SK-N-SH treated with all-trans-retinoic acid at 6 μM for 48 hours (cell line): Measurements from ENCODE around the gene NTPCR.

ENCODE experiments used
- ATAC-seq: fragments of 200-7000 bp; cut with Tn5 transposase; 3 replicates; pipeline ENCODE4 v1.9.1; 2020; ENCODE audit warnings: mild to moderate bottlenecking, moderate library complexity
- ARNTL ChIP-seq: fragments of 450-650 bp; formaldehyde crosslinking; IDR thresholded peaks from 2 replicates; pipeline ENCODE4 v1.5.0; 2020; ENCODE audit warnings: low read depth, mild to moderate bottlenecking, moderate library complexity, borderline replicate concordance
- BACH2 ChIP-seq: fragments of 250-450 bp; sonication (Bioruptor Pico); IDR thresholded peaks from 2 replicates; pipeline ENCODE4 v1.9.0; 2021; ENCODE audit warnings: mild to moderate bottlenecking, borderline replicate concordance
- CREB5 ChIP-seq: fragments of 250-450 bp; sonication (Bioruptor Pico); IDR thresholded peaks from 2 replicates; pipeline ENCODE4 v1.5.1; 2020; ENCODE audit warnings: low read depth, mild to moderate bottlenecking, moderate library complexity
- CSDC2 ChIP-seq: fragments of 250-450 bp; sonication (Bioruptor Pico); IDR thresholded peaks from 2 replicates; pipeline ENCODE4 v1.5.0; 2020; ENCODE audit warnings: mild to moderate bottlenecking, moderate library complexity
- ESRRG ChIP-seq: fragments of 250-450 bp; sonication (Bioruptor Pico); IDR thresholded peaks from 2 replicates; pipeline ENCODE4 v1.6.1; 2021; ENCODE audit warnings: mild to moderate bottlenecking
- GLIS3 ChIP-seq: fragments of 250-450 bp; sonication (Bioruptor Pico); IDR thresholded peaks from 2 replicates; pipeline ENCODE4 v1.5.0; 2020; ENCODE audit warnings: mild to moderate bottlenecking, moderate library complexity
- ISL1 ChIP-seq: fragments of 250-450 bp; sonication (Bioruptor Pico); IDR thresholded peaks from 2 replicates; pipeline ENCODE4 v2.1.2; 2022; ENCODE audit warnings: mild to moderate bottlenecking, moderate library complexity
- OSR1 ChIP-seq: fragments of 250-450 bp; sonication (Bioruptor Pico); IDR thresholded peaks from 2 replicates; pipeline ENCODE4 v1.8.0; 2022; ENCODE audit warnings: moderate library complexity, mild to moderate bottlenecking, inconsistent platforms
- PATZ1 ChIP-seq: fragments of 250-450 bp; sonication (Bioruptor Pico); IDR thresholded peaks from 2 replicates; pipeline ENCODE4 v1.8.0; 2020; ENCODE audit warnings: mild to moderate bottlenecking, moderate library complexity, borderline replicate concordance
- POU6F1 ChIP-seq: fragments of 250-450 bp; sonication (Bioruptor Pico); IDR thresholded peaks from 2 replicates; pipeline ENCODE4 v1.8.0; 2021; ENCODE audit warnings: low read depth, mild to moderate bottlenecking, moderate library complexity, borderline replicate concordance
- PPARA ChIP-seq: fragments of 250-450 bp; sonication (Bioruptor Pico); IDR thresholded peaks from 2 replicates; pipeline ENCODE4 v1.5.0; 2020; ENCODE audit warnings: mild to moderate bottlenecking, borderline replicate concordance
- RARB ChIP-seq: fragments of 250-450 bp; sonication (Bioruptor Pico); IDR thresholded peaks from 2 replicates; pipeline ENCODE4 v1.8.0; 2021; ENCODE audit warnings: mild to moderate bottlenecking, moderate library complexity
- SNAI2 ChIP-seq: fragments of 250-450 bp; sonication (Bioruptor Pico); IDR thresholded peaks from 2 replicates; pipeline ENCODE4 v1.5.0; 2020; ENCODE audit warnings: mild to moderate bottlenecking, moderate library complexity
- TCF4 ChIP-seq: fragments of 250-450 bp; sonication (Bioruptor Pico); IDR thresholded peaks from 2 replicates; pipeline ENCODE4 v1.8.0; 2021; ENCODE audit warnings: mild to moderate bottlenecking, moderate library complexity, borderline replicate concordance
- TOX ChIP-seq: fragments of 250-450 bp; sonication (Bioruptor Pico); IDR thresholded peaks from 2 replicates; pipeline ENCODE4 v1.8.0; 2021; ENCODE audit warnings: mild to moderate bottlenecking, moderate library complexity, borderline replicate concordance
- ZC3H10 ChIP-seq: fragments of 250-450 bp; sonication (Bioruptor Pico); IDR thresholded peaks from 2 replicates; pipeline ENCODE4 v1.5.1; 2021; ENCODE audit warnings: mild to moderate bottlenecking, moderate library complexity
- ZFP3 ChIP-seq: fragments of 250-450 bp; sonication (Bioruptor Pico); IDR thresholded peaks from 2 replicates; pipeline ENCODE4 v1.5.0; 2020; ENCODE audit warnings: mild to moderate bottlenecking, moderate library complexity
- ZFP30 ChIP-seq: fragments of 450-650 bp; formaldehyde crosslinking; IDR thresholded peaks from 2 replicates; pipeline ENCODE4 v1.5.0; 2022; ENCODE audit warnings: mild to moderate bottlenecking, moderate library complexity
- ZNF70 ChIP-seq: fragments of 450-650 bp; formaldehyde crosslinking; IDR thresholded peaks from 2 replicates; pipeline ENCODE4 v1.5.0; 2020; ENCODE audit warnings: mild to moderate bottlenecking, moderate library complexity
- ZNF8 ChIP-seq: fragments of 450-650 bp; formaldehyde crosslinking; IDR thresholded peaks from 2 replicates; pipeline ENCODE4 v1.5.0; 2020; ENCODE audit warnings: mild to moderate bottlenecking, moderate library complexity
- TF ChIP-seq, protein P1 (sequence below): fragments of 250-450 bp; sonication (Bioruptor Pico); IDR thresholded peaks from 2 replicates; pipeline ENCODE4 v1.5.1; 2021; ENCODE audit warnings: mild to moderate bottlenecking, moderate library complexity

Gene NTPCR

DNA sequence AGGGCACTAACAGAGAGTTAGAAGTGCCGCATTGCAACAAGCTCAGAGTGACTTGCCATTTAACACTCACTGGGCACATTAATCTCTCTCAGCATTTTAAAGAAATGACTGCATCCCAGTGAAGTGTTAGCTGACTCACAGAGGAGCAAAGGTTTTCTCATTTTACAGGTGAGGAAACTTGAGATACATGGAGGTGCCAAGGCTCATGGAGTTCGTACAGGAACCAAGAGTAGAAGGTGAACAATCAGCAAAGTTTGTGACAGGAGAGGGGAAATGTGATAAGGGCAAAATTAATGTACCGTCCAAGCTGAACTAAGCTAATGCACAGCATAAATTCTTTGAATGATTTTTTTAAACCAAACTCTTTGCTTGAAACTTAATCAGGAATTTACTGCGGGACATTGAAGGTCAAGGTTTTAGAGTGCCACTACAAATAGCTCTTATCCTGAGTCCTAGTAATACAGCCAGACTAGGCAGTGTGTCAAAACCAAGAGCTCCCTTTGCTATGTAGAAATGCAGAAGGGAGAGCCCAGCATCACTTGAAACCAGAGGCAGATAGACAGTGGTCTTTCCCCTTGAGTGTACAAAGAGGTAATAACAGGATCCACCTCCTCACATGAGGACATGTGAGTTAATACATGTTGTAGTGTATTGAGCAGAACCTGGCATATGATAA lies 22.4 kb upstream of the NTPCR start:
- no peak for TF ChIP-seq ZC3H10 (CRISPR knock-in tag)
- no peak for TF ChIP-seq CREB5 (CRISPR knock-in tag)
- TF ChIP-seq OSR1 (CRISPR knock-in tag): no peak
- TF ChIP-seq ZFP30 (CRISPR knock-in tag): no peak
- TF ChIP-seq PPARA: no peak
- no peak for TF ChIP-seq GLIS3
- TF ChIP-seq ZNF70 (CRISPR knock-in tag): no peak
- TF ChIP-seq ZNF8 (CRISPR knock-in tag): no peak
- no peak for TF ChIP-seq ESRRG (CRISPR knock-in tag)
- no peak for TF ChIP-seq ISL1
- no peak for TF ChIP-seq ZFP3 (CRISPR knock-in tag)
- no peak for TF ChIP-seq PATZ1 (CRISPR knock-in tag)
- TF ChIP-seq TOX: no peak
- no peak for TF ChIP-seq RARB (CRISPR knock-in tag)
- TF ChIP-seq SNAI2: no peak
- ATAC-seq: no peak

DNA sequence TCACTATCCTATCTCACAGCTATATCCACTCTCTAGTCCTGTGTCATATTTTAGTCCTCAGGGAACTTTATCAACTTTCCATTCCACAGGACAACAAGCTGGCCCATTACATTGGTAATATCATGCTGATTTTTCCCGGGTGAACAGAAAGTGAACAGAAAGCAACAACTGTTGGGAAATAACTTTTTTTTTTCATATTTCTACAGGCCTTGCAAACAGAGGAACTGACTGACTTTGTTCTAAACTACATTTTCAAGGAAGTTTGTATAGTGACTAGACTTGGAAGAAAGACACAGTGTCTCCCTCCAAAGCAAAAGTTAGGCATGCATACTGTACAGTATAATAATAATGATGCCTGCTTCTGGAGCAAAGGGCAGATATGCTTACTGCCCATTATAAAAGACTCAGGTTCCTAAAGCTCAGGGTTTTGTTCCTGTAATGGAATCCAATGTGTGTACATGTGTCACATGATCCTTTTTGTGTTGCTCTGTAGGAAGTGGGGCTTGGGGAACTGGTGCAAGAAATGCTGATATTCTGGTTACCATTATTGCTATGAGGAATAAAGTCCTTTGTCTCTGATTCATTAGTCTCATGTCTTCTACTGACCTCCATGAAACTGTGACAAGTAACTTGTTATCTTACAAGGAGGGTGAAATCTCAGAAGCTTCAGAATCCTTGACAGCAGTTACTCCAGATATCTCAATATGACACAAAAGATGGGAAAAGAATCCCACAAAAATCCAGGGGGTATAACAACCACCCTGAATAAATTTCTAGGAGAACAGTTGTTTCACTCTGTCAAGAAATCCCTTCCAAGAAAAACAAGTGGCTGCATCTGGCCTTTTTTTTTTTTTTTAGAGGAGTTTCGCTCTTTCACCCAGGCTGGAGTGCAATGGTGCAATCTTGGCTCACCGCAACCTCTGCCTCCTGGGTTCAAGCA lies 17.7 kb upstream of the NTPCR start:
- ATAC-seq: no peak
- TF ChIP-seq RARB (CRISPR knock-in tag): no peak

GRCh38 chr1:232936941-232937340 lies 13.5 kb upstream of the NTPCR start:
- TF ChIP-seq PATZ1 (CRISPR knock-in tag) (no peak), BACH2 (CRISPR knock-in tag) (no peak), ZFP30 (CRISPR knock-in tag) (no peak), ARNTL (CRISPR knock-in tag) (no peak), TCF4 (CRISPR knock-in tag) (no peak), CSDC2 (no peak), ZNF8 (CRISPR knock-in tag) (no peak), ISL1 (no peak), ESRRG (CRISPR knock-in tag) (no peak), POU6F1 (no peak), ZC3H10 (CRISPR knock-in tag) (no peak)
- TF ChIP-seq, protein P1, sequence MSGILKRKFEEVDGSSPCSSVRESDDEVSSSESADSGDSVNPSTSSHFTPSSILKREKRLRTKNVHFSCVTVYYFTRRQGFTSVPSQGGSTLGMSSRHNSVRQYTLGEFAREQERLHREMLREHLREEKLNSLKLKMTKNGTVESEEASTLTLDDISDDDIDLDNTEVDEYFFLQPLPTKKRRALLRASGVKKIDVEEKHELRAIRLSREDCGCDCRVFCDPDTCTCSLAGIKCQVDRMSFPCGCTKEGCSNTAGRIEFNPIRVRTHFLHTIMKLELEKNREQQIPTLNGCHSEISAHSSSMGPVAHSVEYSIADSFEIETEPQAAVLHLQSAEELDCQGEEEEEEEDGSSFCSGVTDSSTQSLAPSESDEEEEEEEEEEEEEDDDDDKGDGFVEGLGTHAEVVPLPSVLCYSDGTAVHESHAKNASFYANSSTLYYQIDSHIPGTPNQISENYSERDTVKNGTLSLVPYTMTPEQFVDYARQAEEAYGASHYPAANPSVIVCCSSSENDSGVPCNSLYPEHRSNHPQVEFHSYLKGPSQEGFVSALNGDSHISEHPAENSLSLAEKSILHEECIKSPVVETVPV (CRISPR knock-in tag): no peak
- ATAC-seq: no peak
